GM10847 (cell line): ENCODE data around the gene SPIC.

ENCODE experiments used
- POLR2A ChIP-seq: IDR thresholded peaks from 2 replicates; pipeline ENCODE4 v1.6.1; 2011; ENCODE audit not compliant: insufficient read length; ENCODE audit errors: extremely low read depth

SPIC gene

GRCh38 chr12:101474711-101475386, at the start of gene SPIC:
TSS of gene SPIC (plus strand) at chr12:101475336. CDS start at chr12:101476905, 1,569 bp downstream.
- no peak for TF ChIP-seq POLR2A

- TF ChIP-seq POLR2A, result no peak
Measured at GRCh38 chr12:101430456-101430855, 44.7 kb upstream of the SPIC start.

GRCh38 chr12:101436136-101436535, 39.0 kb upstream of the SPIC start:
- no peak for TF ChIP-seq POLR2A

- TF ChIP-seq POLR2A, result no peak
Measured at GRCh38 chr12:101439236-101439635, 35.9 kb upstream of the SPIC start.

- no peak for TF ChIP-seq POLR2A
Measured at GRCh38 chr12:101441461-101442224, 33.5 kb upstream of the SPIC start.

GRCh38 chr12:101455685-101456084, 19.5 kb upstream of the SPIC start:
- TF ChIP-seq POLR2A, result no peak

- TF ChIP-seq POLR2A, result no peak
Measured at GRCh38 chr12:101459642-101460346, 15.3 kb upstream of the SPIC start.

- TF ChIP-seq POLR2A, result no peak
Measured at GRCh38 chr12:101468948-101469347, 6.2 kb upstream of the SPIC start.

GRCh38 chr12:101470939-101471338, 4.2 kb upstream of the SPIC start:
- TF ChIP-seq POLR2A, result no peak

- TF ChIP-seq POLR2A, result no peak
Measured at GRCh38 chr12:101474248-101474647, 888 bp upstream of the SPIC start.

GRCh38 chr12:101475751-101476305, 692 bp downstream of the SPIC start:
- TF ChIP-seq POLR2A, result no peak

GRCh38 chr12:101480849-101481248, 5.7 kb downstream of the SPIC start:
- no peak for TF ChIP-seq POLR2A

GRCh38 chr12:101485021-101485420, 9.9 kb downstream of the SPIC start:
- no peak for TF ChIP-seq POLR2A

GRCh38 chr12:101488469-101488868, 13.3 kb downstream of the SPIC start:
- no peak for TF ChIP-seq POLR2A

GRCh38 chr12:101490286-101490920, 15.3 kb downstream of the SPIC start:
- no peak for TF ChIP-seq POLR2A
